T-helper 17 cell (primary cell): Measurements from ENCODE around the gene SNX3. TPM values are rescaled to one million over a fixed set of nuclear protein-coding genes. Genes with fewer than 3 reads are reported as not detected.
"Not testable (repeated sequence)": the region's sequence is repeated elsewhere in the genome, so short reads cannot be mapped to it uniquely, and the experiment has no call there.

ENCODE experiments used
- ATAC-seq: fragments of 150-1000 bp; cut with Tn5 transposase; 2 replicates; pipeline ENCODE4 v1.10.0; 2021; ENCODE audit warnings: mild to moderate bottlenecking, moderate library complexity
- DNase-seq, 3 donors: peaks; one replicate each; pipeline versions ENCODE4 v3.0.0 to v3.0.0-alpha.2; 2020 to 2021
- H3K9me3 ChIP-seq: one replicate; pipeline ENCODE4 v1.7.0; 2013; ENCODE audit warnings: low read length, mild to moderate bottlenecking; ENCODE audit not compliant: control insufficient read depth, poor library complexity, severe bottlenecking
- H3K27ac Mint-ChIP-seq: one replicate; pipeline ENCODE4 v1.8.0; 2022; ENCODE audit warnings: mild to moderate bottlenecking, moderate library complexity, mixed read lengths
- H3K27me3 Mint-ChIP-seq: one replicate; pipeline ENCODE4 v1.8.0; 2022; ENCODE audit warnings: mixed read lengths
- H3K36me3 Mint-ChIP-seq: one replicate; pipeline ENCODE4 v1.8.0; 2022; ENCODE audit warnings: low read depth, mixed read lengths
- H3K4me1 Mint-ChIP-seq: one replicate; pipeline ENCODE4 v1.8.0; 2022; ENCODE audit warnings: mild to moderate bottlenecking, mixed read lengths
- H3K4me3 Mint-ChIP-seq: one replicate; pipeline ENCODE4 v1.8.0; 2022; ENCODE audit warnings: mild to moderate bottlenecking, moderate library complexity, mixed read lengths
- total RNA-seq, 4 donors: library from RNA in 2 of 4; stranded (reverse) in 2 of 4; gene quantifications; one replicate each; pipeline ENCODE4 v1.2.3 and lab custom pipeline; 2022 to 2026

Gene SNX3
- total RNA-seq (10 to 100 TPM; 51.5 to 52.3 TPM), total RNA-seq (lab: John Stamatoyannopoulos, UW) (46.7 to 67.4 reads per million in 2 donors)

DNA sequence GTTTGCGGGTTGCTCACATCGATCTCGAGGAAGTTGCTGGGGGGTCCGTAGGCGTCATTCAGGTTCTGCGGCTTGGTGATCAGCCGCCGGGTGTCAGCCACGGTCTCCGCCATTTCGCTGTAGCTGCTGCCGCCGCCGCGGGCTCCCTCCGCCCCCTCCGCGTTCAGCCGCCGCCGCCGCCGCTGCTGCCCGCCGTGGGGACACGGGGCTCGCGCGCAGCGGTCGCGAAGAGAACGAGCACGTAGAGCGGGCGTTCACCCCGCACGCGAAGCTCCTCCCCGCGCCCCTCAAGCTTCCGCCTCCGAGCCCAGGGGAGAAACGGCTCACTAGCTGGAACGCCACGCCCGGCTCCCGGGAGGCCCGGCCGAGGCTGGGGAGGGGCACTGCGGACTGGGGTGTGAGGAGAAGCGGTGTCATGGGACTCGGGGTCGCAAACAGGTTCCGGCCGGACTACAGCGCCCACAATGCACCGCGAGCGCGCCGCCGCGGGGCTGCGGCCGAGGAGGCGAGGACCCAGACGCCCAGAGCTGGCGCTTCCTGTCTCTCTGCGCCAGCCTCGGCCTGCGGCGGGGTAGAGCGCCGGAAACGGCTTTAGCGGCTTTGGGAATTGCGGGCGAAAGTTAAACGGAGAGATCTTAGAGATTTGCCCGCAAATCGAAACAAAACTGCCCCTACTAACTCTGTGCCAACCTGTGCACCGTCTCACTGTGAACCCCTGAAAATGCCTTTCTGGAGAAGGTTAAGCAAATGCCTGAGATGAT is at the start of gene SNX3:
Gene SNX3 (minus strand): TSS at position 232 of the 761 bp plus-strand sequence. CDS start 119 bp downstream, at position 113.
- H3K4me3 Mint-ChIP-seq = peak within 1 kb of the TSS; percentile 91
- no peaks in the 10 kb centered on the region for H3K27me3 Mint-ChIP-seq

DNA sequence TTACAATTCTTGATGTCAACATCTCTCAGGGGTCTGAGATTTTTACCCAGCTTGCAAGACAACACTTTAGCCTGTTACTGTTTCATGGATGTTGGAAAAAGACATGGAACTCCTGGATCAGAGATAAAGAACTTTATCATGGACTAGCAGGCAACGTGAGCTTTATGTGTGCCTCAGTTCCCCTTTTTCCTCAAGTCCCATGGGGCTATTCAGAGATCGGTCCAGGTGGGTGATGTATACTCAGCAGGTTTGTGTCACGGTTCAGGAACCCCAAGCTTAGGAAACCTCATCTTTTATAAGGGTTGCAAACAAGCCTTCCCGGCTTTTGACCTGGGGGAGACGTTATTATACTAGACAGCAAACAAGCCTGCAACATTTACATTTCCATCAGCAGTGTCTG is 49.0 kb upstream of the SNX3 start:
- H3K36me3 Mint-ChIP-seq = peaks cover 3% of the 10 kb centered on the region
- H3K4me3 Mint-ChIP-seq = no peak overlapping the region
- no peaks in the 10 kb centered on the region for H3K27me3 Mint-ChIP-seq
- H3K27ac Mint-ChIP-seq = no peak overlapping the region
- peaks cover 6% of the 10 kb centered on the region for H3K4me1 Mint-ChIP-seq
- ATAC-seq (no peak), DNase-seq (no peak)
- no peaks in the 10 kb centered on the region for H3K9me3 ChIP-seq

More for the DNA sequence above, at the start of gene SNX3:
- H3K9me3 ChIP-seq = no peaks in the 10 kb centered on the region
- H3K27ac Mint-ChIP-seq = peak within 1 kb of the TSS; percentile 93
- peaks cover 9% of the 10 kb centered on the region for H3K4me1 Mint-ChIP-seq
- no peaks in the 10 kb centered on the region for H3K36me3 Mint-ChIP-seq
- ATAC-seq (peak; percentile 86), DNase-seq (peak; percentile 75 to 83 (median 80))

DNA sequence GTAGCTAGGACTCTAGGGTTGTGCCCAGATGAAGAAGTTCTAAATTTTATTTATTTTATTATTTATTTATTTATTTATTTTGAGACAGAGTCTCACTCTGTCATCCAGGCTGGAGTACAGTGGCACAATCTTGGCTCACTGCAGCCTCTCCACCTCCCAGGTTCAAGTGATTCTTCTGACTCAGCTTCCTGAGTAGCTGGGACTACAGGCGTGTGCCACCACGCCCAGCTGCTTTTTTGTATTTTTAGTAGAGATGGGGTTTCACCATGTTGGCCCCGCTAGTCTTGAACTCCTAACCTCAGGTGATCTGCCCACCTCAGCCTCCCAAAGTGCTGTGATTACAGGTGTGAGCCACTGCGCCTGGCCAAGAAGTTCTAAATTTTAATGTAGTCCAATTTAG is 47.8 kb upstream of the SNX3 start:
- H3K4me1 Mint-ChIP-seq, H3K27me3 Mint-ChIP-seq, H3K36me3 Mint-ChIP-seq, H3K9me3 ChIP-seq, DNase-seq, H3K27ac Mint-ChIP-seq, ATAC-seq, H3K4me3 Mint-ChIP-seq: not testable (repeated sequence)

DNA sequence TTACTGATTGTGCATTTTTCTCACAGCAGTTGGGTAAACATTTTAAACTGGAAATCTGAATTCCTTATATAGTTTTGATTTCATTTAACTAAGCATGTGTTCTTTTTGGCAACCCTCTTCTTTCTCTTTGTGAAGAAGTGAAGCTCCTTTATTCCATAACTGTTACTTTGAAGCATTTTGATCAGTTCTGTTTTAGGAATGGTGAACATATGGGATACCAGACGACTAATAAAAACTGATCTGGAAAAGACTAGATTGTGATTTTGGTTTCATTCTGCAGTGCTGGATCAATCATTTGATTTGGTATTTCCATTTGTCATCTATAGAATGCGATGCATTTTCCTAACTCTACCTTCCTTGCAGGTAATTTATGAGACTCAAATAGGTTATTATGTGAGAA is 43.8 kb upstream of the SNX3 start:
- no peaks in the 10 kb centered on the region for H3K9me3 ChIP-seq
- DNase-seq (no peak), ATAC-seq (no peak)
- Mint-ChIP-seq H3K4me3 (no peak overlapping the region), H3K27ac (no peak overlapping the region), H3K27me3 (no peaks in the 10 kb centered on the region), H3K4me1 (peaks cover 5% of the 10 kb centered on the region), H3K36me3 (peaks cover 2% of the 10 kb centered on the region)

DNA sequence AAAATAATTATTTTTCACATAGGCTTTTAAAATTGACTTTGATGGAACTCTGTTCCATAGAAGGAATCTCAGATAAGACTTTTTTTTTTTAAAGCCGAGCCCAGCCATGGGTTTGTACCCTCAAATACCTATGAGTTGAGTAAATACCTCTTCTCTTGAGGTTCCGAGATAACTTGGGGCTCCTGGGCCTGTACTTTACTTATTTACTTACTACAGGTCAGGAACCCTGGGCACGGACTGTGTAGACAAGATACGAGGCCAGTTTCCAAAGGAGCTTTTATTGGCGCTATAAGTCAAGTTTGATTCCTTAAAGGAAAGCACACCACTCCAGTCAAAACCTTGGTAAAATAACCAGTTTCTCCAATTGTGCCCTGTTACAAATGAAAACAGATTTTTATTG is 41.5 kb upstream of the SNX3 start:
- DNase-seq = no peak
- H3K4me3 Mint-ChIP-seq = no peak overlapping the region
- H3K27ac Mint-ChIP-seq = no peak overlapping the region
- no peak for ATAC-seq
- no peaks in the 10 kb centered on the region for H3K9me3 ChIP-seq
- H3K4me1 Mint-ChIP-seq = peaks cover 12% of the 10 kb centered on the region
- no peaks in the 10 kb centered on the region for H3K27me3 Mint-ChIP-seq
- H3K36me3 Mint-ChIP-seq = peaks cover 2% of the 10 kb centered on the region

DNA sequence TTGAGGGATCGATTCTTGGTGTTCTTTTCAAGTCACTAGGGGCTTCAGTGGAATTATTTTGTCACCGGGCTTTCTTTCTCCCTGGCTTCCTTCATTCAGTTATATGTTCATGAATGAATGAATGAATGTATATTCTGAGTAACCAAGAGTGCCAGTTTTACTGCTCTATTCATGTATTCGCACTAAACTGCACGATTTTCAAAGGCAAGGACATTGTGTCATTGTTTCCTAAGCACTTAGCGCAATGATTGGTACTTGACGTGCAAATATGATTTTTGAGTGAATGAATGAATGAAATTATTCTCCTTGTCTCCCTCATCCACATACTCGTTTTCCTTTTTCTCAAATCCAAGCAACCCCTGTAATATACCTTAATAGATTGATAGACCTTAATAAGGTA is 34.8 kb upstream of the SNX3 start:
- no peaks in the 10 kb centered on the region for H3K9me3 ChIP-seq

DNA sequence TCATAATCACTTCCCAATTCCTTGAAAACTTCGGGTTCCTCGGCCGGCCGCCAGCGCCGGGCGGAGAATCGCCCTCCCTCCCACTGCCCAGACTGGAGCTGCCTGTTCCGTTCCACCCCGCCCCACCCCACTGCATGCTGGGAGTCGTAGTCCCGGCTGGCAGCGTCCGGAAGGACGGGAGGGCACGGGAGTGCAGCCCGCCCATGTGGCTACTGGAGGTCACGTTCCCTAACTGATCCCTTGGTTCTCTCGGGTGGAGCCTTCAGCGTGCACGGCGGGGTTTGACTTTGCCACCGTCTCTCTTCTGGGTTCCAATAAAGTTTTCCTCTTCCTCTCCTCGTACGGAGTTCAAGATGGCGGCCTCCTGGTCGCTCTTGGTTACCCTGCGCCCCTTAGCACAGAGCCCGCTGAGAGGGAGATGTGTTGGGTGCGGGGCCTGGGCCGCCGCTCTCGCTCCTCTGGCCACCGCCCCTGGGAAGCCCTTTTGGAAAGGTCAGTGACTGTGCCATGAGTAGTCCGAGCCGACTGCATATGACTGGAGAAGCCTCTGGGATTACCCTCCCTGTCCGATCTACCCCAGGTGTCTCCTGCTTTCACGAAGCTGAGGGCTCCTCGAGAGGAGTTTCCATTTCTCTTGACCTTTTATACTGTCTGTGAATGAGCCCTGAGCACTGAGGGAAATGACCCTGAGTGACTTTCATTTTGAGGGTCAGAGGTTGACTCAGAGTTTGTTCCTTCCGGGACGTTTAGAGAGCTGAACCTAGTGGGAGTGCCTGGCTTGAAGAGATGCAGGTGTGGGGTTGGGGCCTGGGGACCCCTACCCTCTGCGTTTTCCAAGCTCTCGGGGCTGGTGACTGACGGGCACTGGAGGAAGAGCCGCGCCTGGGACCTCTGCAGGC is 34.1 kb upstream of the SNX3 start, which contains the start of gene AFG1L:
Gene AFG1L (plus strand): TSS at position 328 of the 899 bp plus-strand sequence. CDS start 26 bp downstream, at position 354.
- H3K4me1 Mint-ChIP-seq = peaks cover 19% of the 10 kb centered on the region
- peaks cover 5% of the 10 kb centered on the region for H3K36me3 Mint-ChIP-seq
- H3K27me3 Mint-ChIP-seq = no peaks in the 10 kb centered on the region
- H3K9me3 ChIP-seq = no peaks in the 10 kb centered on the region
- peak within 1 kb of the TSS; percentile 95 for H3K4me3 Mint-ChIP-seq
- peak within 1 kb of the TSS; percentile 99 for H3K27ac Mint-ChIP-seq
- DNase-seq (peak; percentile 75 to 79 (median 78)), ATAC-seq (peak; percentile 94)

More for the DNA sequence above, 34.8 kb upstream of the SNX3 start:
- Mint-ChIP-seq H3K4me3 (peak overlapping the region; percentile 95), H3K27me3 (no peaks in the 10 kb centered on the region), H3K4me1 (peaks cover 19% of the 10 kb centered on the region), H3K27ac (peak overlapping the region; percentile 99), H3K36me3 (peaks cover 5% of the 10 kb centered on the region)
- ATAC-seq (no peak), DNase-seq (no peak)

DNA sequence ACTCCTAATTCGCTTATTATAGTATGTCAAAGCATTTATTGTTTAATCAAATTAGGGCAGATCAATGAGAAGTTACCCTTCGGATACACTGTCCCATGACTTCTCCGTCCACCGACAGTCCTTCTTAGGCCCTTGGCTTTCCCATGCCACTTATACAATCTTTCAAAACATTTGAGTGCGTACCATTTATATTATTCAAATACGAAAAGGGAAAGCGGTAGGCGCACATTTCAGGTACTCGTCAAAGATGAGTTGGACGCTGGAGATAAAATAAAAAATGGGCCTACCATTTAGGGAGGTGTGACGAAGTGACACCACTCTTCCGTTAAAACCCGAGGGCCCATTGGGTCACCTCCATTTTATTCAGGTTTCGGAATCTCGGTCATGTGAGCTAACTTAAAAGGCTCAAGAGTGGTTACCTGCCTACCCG is 33.5 kb upstream of the SNX3 start:
- ATAC-seq = peak; percentile 56
- peak overlapping the region; percentile 95 for H3K4me3 Mint-ChIP-seq

DNA sequence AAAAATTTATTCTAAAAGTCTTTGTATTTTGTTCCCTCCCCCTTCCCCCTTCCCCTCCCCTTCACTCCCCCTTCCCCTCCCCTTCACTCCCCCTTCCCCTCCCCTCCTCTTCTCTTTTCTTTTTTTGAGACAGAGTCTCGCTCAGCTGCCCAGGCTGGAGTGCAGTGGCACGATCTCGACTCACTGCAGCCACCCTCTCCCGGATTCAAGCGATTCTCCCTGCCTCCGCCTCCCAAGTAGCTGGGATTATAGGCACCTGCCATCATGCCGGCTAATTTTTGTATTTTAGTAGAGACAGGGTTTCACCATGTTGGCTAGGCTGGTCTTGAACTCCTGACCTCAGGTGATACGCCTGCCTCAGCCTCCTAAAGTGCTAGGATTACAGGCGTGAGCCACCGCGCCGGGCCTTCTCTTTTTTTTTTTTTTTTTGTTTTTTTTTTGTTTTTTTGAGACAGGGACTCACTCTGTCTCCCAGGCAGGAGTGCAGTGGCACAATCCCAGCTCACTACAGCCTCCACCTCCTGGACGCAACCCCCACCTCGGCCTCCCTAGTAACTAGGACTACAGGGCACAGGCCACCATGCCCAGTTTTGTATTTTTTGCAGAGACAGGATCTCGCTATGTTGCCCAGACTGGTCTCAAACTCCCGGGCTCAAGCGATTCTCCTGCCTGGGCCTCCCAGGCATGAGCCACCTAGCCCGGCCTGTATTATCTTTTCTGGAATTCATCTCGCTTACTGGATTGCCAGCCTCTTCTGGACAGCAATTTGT is 32.9 kb upstream of the SNX3 start:
- peaks cover 5% of the 10 kb centered on the region for H3K36me3 Mint-ChIP-seq
- H3K27ac Mint-ChIP-seq = peak overlapping the region; percentile 99
- H3K9me3 ChIP-seq = no peaks in the 10 kb centered on the region
- no peaks in the 10 kb centered on the region for H3K27me3 Mint-ChIP-seq
- H3K4me3 Mint-ChIP-seq = peak overlapping the region; percentile 95
- no peak for DNase-seq
- H3K4me1 Mint-ChIP-seq = peaks cover 13% of the 10 kb centered on the region
- no peak for ATAC-seq

More for the DNA sequence above, 33.5 kb upstream of the SNX3 start:
- Mint-ChIP-seq H3K36me3 (peaks cover 5% of the 10 kb centered on the region), H3K27me3 (no peaks in the 10 kb centered on the region), H3K4me1 (peaks cover 16% of the 10 kb centered on the region), H3K27ac (peak overlapping the region; percentile 99)
- no peak for DNase-seq
- H3K9me3 ChIP-seq = no peaks in the 10 kb centered on the region

DNA sequence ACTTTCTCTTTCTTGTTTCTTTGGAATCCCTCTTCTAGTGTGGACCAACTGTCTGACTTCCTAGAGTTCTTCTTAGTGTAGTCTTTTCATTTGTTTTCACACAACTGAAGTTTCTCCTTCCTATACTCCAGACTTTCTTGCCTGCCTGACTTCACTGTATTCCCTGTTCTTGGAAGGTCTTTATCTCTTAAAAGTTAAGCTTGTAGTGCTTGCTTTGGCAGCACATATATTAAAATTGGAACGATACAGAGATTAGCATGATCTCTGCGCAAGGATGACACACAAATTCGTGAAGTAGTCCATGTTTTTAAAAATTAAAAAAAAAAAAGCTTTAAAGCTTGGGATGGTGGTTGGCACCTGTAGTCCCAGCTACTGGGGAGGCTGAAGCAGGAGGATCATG is 31.7 kb upstream of the SNX3 start:
- H3K36me3 Mint-ChIP-seq, H3K27me3 Mint-ChIP-seq, ATAC-seq, H3K27ac Mint-ChIP-seq, DNase-seq, H3K9me3 ChIP-seq, H3K4me3 Mint-ChIP-seq: not testable (repeated sequence)
- H3K4me1 Mint-ChIP-seq = peaks cover 13% of the 10 kb centered on the region

DNA sequence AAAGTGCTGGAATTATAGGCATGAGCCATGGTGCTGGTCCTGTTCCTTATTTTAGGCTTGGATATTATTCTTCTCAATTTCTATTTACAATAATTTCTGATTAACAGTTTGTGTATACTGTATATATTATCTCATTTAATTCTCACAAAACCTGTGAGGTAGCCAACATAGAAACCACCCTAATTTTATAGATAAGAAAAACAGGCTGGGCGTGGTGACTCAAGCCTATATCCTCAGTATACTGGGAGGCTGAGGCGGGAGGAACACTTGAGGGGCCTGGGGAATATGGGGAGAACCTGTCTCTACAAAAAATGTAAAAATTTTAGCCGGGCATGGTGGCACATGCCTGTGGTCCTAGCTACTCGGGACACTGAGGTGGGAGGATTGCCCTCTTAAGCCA is 30.3 kb upstream of the SNX3 start:
- Mint-ChIP-seq H3K27ac (no peak overlapping the region), H3K36me3 (peaks cover 5% of the 10 kb centered on the region), H3K4me1 (peaks cover 16% of the 10 kb centered on the region), H3K4me3 (no peak overlapping the region), H3K27me3 (no peaks in the 10 kb centered on the region)
- DNase-seq = no peak
- no peaks in the 10 kb centered on the region for H3K9me3 ChIP-seq
- ATAC-seq = no peak

DNA sequence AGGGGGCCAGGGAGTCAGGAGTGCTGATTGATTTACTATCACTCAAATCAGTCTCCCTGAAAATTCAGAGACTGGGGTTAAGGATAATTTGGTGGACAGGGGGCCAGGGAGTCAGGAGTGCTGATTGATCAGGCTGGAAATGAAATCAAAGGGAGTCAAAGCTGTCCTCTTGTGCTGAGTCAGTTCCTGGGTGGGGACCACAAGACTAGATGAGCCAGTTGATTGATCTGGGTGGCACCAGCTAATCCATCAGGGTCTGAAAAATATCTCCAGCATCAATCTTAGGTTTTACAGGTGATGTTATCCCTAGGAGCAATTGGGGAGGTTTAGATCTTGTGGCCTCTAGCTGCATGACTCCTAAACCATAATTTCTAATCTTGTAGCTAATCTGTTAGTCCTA is 27.9 kb upstream of the SNX3 start:
- H3K36me3 Mint-ChIP-seq = no peaks in the 10 kb centered on the region
- ATAC-seq = no peak
- DNase-seq = no peak
- no peak overlapping the region for H3K27ac Mint-ChIP-seq
- H3K4me3 Mint-ChIP-seq = no peak overlapping the region
- H3K9me3 ChIP-seq = no peaks in the 10 kb centered on the region
- H3K27me3 Mint-ChIP-seq = peaks cover 1% of the 10 kb centered on the region
- H3K4me1 Mint-ChIP-seq = peaks cover 6% of the 10 kb centered on the region
